ENCODE measurements around the gene CRABP1.

The CRABP1 gene

GRCh38 chr15:78317145-78317836, 22.9 kb upstream of the CRABP1 start:
- DNase-seq (ENCODE audit: low spot score) = no peak

GRCh38 chr15:78319588-78319987, 20.6 kb upstream of the CRABP1 start:
- DNase-seq (ENCODE audit: low spot score) = no peak

- no peak for DNase-seq (ENCODE audit: low spot score)
These were observed 20.0 kb upstream of the CRABP1 start for GRCh38 chr15:78320183-78320582.

- no peak for DNase-seq (ENCODE audit: low spot score)
These were observed 19.0 kb upstream of the CRABP1 start for GRCh38 chr15:78321041-78321570.

- DNase-seq (ENCODE audit: low spot score) = no peak
These were observed 18.4 kb upstream of the CRABP1 start for GRCh38 chr15:78321786-78322185.

- no peak for DNase-seq (ENCODE audit: low spot score)
These were observed 17.9 kb upstream of the CRABP1 start for GRCh38 chr15:78322243-78322642.

- no peak for DNase-seq (ENCODE audit: low spot score)
These were observed 17.2 kb upstream of the CRABP1 start for GRCh38 chr15:78322724-78323521.

GRCh38 chr15:78323693-78324092, 16.5 kb upstream of the CRABP1 start:
- DNase-seq (ENCODE audit: low spot score) = no peak

- no peak for DNase-seq (ENCODE audit: low spot score)
These were observed 16.0 kb upstream of the CRABP1 start for GRCh38 chr15:78324144-78324543.

GRCh38 chr15:78325092-78325843, 14.9 kb upstream of the CRABP1 start:
- no peak for DNase-seq (ENCODE audit: low spot score)

- no peak for DNase-seq (ENCODE audit: low spot score)
These were observed 12.7 kb upstream of the CRABP1 start for GRCh38 chr15:78327466-78327865.

GRCh38 chr15:78329625-78330024, 10.5 kb upstream of the CRABP1 start:
- DNase-seq (ENCODE audit: low spot score) = no peak

- no peak for DNase-seq (ENCODE audit: low spot score)
These were observed 5.3 kb upstream of the CRABP1 start for GRCh38 chr15:78334845-78335244.

GRCh38 chr15:78335985-78336384, 4.2 kb upstream of the CRABP1 start:
- no peak for DNase-seq (ENCODE audit: low spot score)

- DNase-seq (ENCODE audit: low spot score) = no peak
These were observed 1.4 kb upstream of the CRABP1 start for GRCh38 chr15:78338781-78339180.

GRCh38 chr15:78339559-78339958, 594 bp upstream of the CRABP1 start:
- no peak for DNase-seq (ENCODE audit: low spot score)

- no peak for DNase-seq (ENCODE audit: low spot score)
These were observed 1.2 kb downstream of the CRABP1 start for GRCh38 chr15:78341057-78341987.

GRCh38 chr15:78342021-78342420, 1.9 kb downstream of the CRABP1 start:
- DNase-seq (ENCODE audit: low spot score) = no peak

- no peak for DNase-seq (ENCODE audit: low spot score)
These were observed 3.3 kb downstream of the CRABP1 start for GRCh38 chr15:78343276-78344060.

- no peak for DNase-seq (ENCODE audit: low spot score)
These were observed 5.4 kb downstream of the CRABP1 start for GRCh38 chr15:78345396-78346125.
